ENCODE results near the gene ARHGDIB.

DNA sequence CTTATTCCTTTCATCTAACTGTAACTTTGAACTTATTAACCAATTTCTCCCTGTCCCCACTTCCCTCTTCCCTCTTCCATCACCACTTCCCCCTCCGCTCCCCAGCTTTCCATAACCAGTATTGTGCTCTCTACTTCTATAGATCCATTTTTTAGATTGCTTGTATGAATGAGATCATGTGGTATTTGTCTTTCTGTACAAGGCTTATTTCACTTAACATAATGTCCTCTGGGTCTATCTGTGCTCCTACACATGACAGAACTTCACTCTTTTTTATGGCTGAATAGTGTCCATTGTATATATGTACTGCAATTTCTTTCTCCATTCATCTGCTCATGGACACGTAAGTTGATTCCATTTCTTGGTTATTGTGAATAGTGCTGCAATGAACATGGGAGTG is 37.5 kb downstream of the ARHGDIB start:
- TF ChIP-seq POLR2AphosphoS5 (IDR thresholded peaks at IDR 0.05; ENCODE audit: borderline replicate concordance, low read depth, low read length) (no peak), EZH2 (IDR thresholded peaks at IDR 0.05) (no peak), FOXP2 (optimal IDR thresholded peaks at IDR 0.05; ENCODE audit: control extremely low read depth, extremely low read length, insufficient read depth) (no peak)
